H54 (cell line): Measurements from ENCODE around the gene EFCC1.

Source experiments
- DNase-seq: peaks from one replicate; pipeline ENCODE4 v3.0.0; 2011; ENCODE audit warnings: low spot score, mixed read lengths; ENCODE audit not compliant: insufficient read length
- FAIRE-seq: peaks from 3 replicates; lab custom pipeline; 2011; peaks lifted over from hg19 to GRCh38; lab: Jason Lieb, UNC
- POLR2A ChIP-seq: IDR thresholded peaks from 2 replicates; pipeline ENCODE4 v1.6.1; 2011; ENCODE audit warnings: low read depth, mild to moderate bottlenecking, low read length

Gene EFCC1

GRCh38 chr3:128987302-128988100, 13.6 kb upstream of the EFCC1 start:
- FAIRE-seq = no peak
- DNase-seq = no peak
- TF ChIP-seq POLR2A = no peak

GRCh38 chr3:128988286-128988685, 12.8 kb upstream of the EFCC1 start:
- no peak for DNase-seq
- no peak for FAIRE-seq
- no peak for TF ChIP-seq POLR2A

GRCh38 chr3:128991355-128991895, 9.7 kb upstream of the EFCC1 start:
- FAIRE-seq = no peak
- TF ChIP-seq POLR2A = no peak
- DNase-seq = no peak

- FAIRE-seq = no peak
- no peak for TF ChIP-seq POLR2A
Measured at GRCh38 chr3:128992926-128993460, 8.1 kb upstream of the EFCC1 start.

GRCh38 chr3:128993461-128994172, 7.5 kb upstream of the EFCC1 start, which contains the start of gene CFAP92:
TSS of gene CFAP92 (minus strand) at chr3:128994076. CDS start at chr3:128993304, 772 bp downstream.
- DNase-seq (no peak), FAIRE-seq (no peak)
- no peak for TF ChIP-seq POLR2A

More at GRCh38 chr3:128992926-128993460, 8.1 kb upstream of the EFCC1 start:
- DNase-seq = no peak

- DNase-seq = no peak
- TF ChIP-seq POLR2A = no peak
- no peak for FAIRE-seq
Measured at GRCh38 chr3:128994173-128994512, 7.0 kb upstream of the EFCC1 start.

- no peak for TF ChIP-seq POLR2A
- FAIRE-seq (no peak), DNase-seq (no peak)
Measured at GRCh38 chr3:128994581-128995546, 6.2 kb upstream of the EFCC1 start.

- FAIRE-seq (no peak), DNase-seq (no peak)
- TF ChIP-seq POLR2A = no peak
Measured at GRCh38 chr3:128995737-128996136, 5.4 kb upstream of the EFCC1 start.

- FAIRE-seq (no peak), DNase-seq (no peak)
- TF ChIP-seq POLR2A = no peak
Measured at GRCh38 chr3:128996200-128996599, 4.9 kb upstream of the EFCC1 start.

- FAIRE-seq (no peak), DNase-seq (no peak)
- TF ChIP-seq POLR2A = no peak
Measured at GRCh38 chr3:128996726-128997125, 4.4 kb upstream of the EFCC1 start.

GRCh38 chr3:128997486-128998133, 3.5 kb upstream of the EFCC1 start:
- no peak for FAIRE-seq
- TF ChIP-seq POLR2A = no peak
- no peak for DNase-seq

GRCh38 chr3:128998561-128998960, 2.5 kb upstream of the EFCC1 start:
- no peak for TF ChIP-seq POLR2A
- DNase-seq = no peak
- FAIRE-seq = no peak

GRCh38 chr3:128999102-128999501, 2.0 kb upstream of the EFCC1 start:
- FAIRE-seq (no peak), DNase-seq (no peak)
- no peak for TF ChIP-seq POLR2A
